K562 (cell line): ENCODE measurements around the gene ATP23. TPM values are rescaled to one million over a fixed set of nuclear protein-coding genes. Genes with fewer than 3 reads are reported as not detected.

Source experiments
- ATAC-seq: fragments of 200-7000 bp; cut with Tn5 transposase; 3 replicates; pipeline ENCODE4 v1.9.1; 2020; ENCODE audit warnings: moderate library complexity
- BruUV-seq: library from RNA; stranded (reverse); fragments of 400-500 nt; replicated peaks from 2 replicates; lab custom pipeline; 2021; lab: Mats Ljungman, UMichigan
- CTCF ChIA-PET: fragments of 300-600 bp; formaldehyde crosslinking; extraction: SDS; loops from one replicate; lab custom pipeline; 2021; ENCODE audit warnings: low intra/inter-chr PET ratio; lab: Yijun Ruan, JAX
- POLR2A ChIA-PET: fragments of 300-600, 350-650 bp; sonication (Branson Sonifier 250); formaldehyde crosslinking; extraction: SDS; loops from one replicate; lab custom pipeline; 2021; ENCODE audit warnings: antibody characterized with exemption, inconsistent platforms; lab: Yijun Ruan, JAX
- DNase-seq, 4 experiments: peaks; one replicate each; pipeline versions ENCODE4 v3.0.0 to v3.0.0-alpha.2; 2011 to 2018; ENCODE audit warnings: low spot score in 3 of 4, mixed read lengths in 3 of 4; ENCODE audit errors: extremely low read depth in 1 of 4
- FAIRE-seq: peaks from 2 replicates; lab custom pipeline; 2011; peaks lifted over from hg19 to GRCh38; lab: Jason Lieb, UNC
- H2AFZ ChIP-seq: 2 replicates; pipeline ENCODE4 v1.6.0; 2011; ENCODE audit warnings: low read depth, low read length, control low read depth, inconsistent platforms
- H3K27ac ChIP-seq: fragments of 200-600 bp; 3 replicates; pipeline ENCODE4 v1.8.0; 2011; ENCODE audit warnings: low read depth, mild to moderate bottlenecking, control low read depth, inconsistent platforms, low read length, moderate library complexity, mixed read lengths; ENCODE audit errors: extremely low read depth
- H3K27me3 ChIP-seq, 2 experiments: fragments of 300-600 bp in 1 of 2; 2 replicates in 1 of 2; 3 replicates in 1 of 2; pipeline versions ENCODE4 v1.6.0 to v1.8.0; 2011; ENCODE audit warnings: inconsistent platforms in 2 of 2, low read length in 2 of 2, mild to moderate bottlenecking in 1 of 2, mixed read lengths in 1 of 2, moderate library complexity in 1 of 2; ENCODE audit not compliant: control insufficient read depth in 2 of 2, insufficient read depth in 2 of 2
- H3K36me3 ChIP-seq: fragments of 300-600 bp; 3 replicates; pipeline ENCODE4 v1.8.0; 2011; ENCODE audit warnings: mild to moderate bottlenecking, low read length, inconsistent platforms; ENCODE audit not compliant: control insufficient read depth, insufficient read depth
- H3K4me1 ChIP-seq, 2 experiments: fragments of 200-600 bp in 1 of 2; replicated peaks in 1 of 2; 2 replicates in 1 of 2; 3 replicates in 1 of 2; pipeline versions ENCODE4 v1.5.1 to v1.8.0; 2011; ENCODE audit warnings: inconsistent platforms in 2 of 2, low read length in 2 of 2, mild to moderate bottlenecking in 1 of 2, mixed read lengths in 1 of 2, moderate library complexity in 1 of 2; ENCODE audit not compliant: control insufficient read depth in 2 of 2, insufficient read depth in 2 of 2
- H3K4me2 ChIP-seq: 2 replicates; pipeline ENCODE4 v1.6.1; 2011; ENCODE audit warnings: low read length, control low read depth, inconsistent platforms, mixed read lengths; ENCODE audit not compliant: insufficient read depth
- H3K4me3 ChIP-seq: fragments of 200-600 bp; sonication (generic), shearing (Covaris generic); 2 replicates; pipeline ENCODE4 v1.5.1; 2016; ENCODE audit warnings: control low read depth, inconsistent platforms
- H3K79me2 ChIP-seq: fragments of 200-600 bp; 3 replicates; pipeline ENCODE4 v1.8.0; 2011; ENCODE audit warnings: low read length, inconsistent platforms; ENCODE audit not compliant: control insufficient read depth, insufficient read depth
- H3K9ac ChIP-seq, 2 experiments: 2 replicates each; pipeline versions ENCODE4 v1.6.0 to v1.6.1; 2011; ENCODE audit warnings: low read depth in 2 of 2, low read length in 2 of 2, control low read depth in 1 of 2, inconsistent platforms in 1 of 2, mild to moderate bottlenecking in 1 of 2, mixed read lengths in 1 of 2; ENCODE audit not compliant: insufficient read depth in 1 of 2
- H3K9me1 ChIP-seq: one replicate; pipeline ENCODE4 v1.6.0; 2011; ENCODE audit warnings: inconsistent platforms, mild to moderate bottlenecking, low read length, moderate library complexity; ENCODE audit not compliant: control insufficient read depth, insufficient read depth
- H3K9me3 ChIP-seq: replicated peaks from 2 replicates; pipeline ENCODE4 v1.5.1; 2011; ENCODE audit warnings: low read depth, low read length, inconsistent platforms; ENCODE audit not compliant: control insufficient read depth, insufficient read depth
- H4K20me1 ChIP-seq: replicated peaks from 2 replicates; pipeline ENCODE4 v1.6.1; 2011; ENCODE audit warnings: low read length, inconsistent platforms, mixed read lengths; ENCODE audit not compliant: control insufficient read depth, insufficient read depth
- CBX1 ChIP-seq: sonication (generic); IDR thresholded peaks from 2 replicates; pipeline ENCODE4 v1.6.1; 2016; ENCODE audit warnings: antibody characterized with exemption, low read depth, mild to moderate bottlenecking
- CBX8 ChIP-seq: fragments of 200-600 bp; sonication (generic); IDR thresholded peaks from 2 replicates; pipeline ENCODE4 v1.6.1; 2012; ENCODE audit warnings: borderline replicate concordance, mixed run types, low read depth, mild to moderate bottlenecking, moderate library complexity, mixed read lengths, low read length, control low read depth, inconsistent platforms; ENCODE audit not compliant: poor library complexity, severe bottlenecking; ENCODE audit errors: extremely low read depth
- CHAMP1 ChIP-seq: fragments of 450-650 bp; IDR thresholded peaks from 2 replicates; pipeline ENCODE4 v1.6.1; 2016; ENCODE audit warnings: mild to moderate bottlenecking
- CREB5 ChIP-seq: fragments of 250-450 bp; sonication (Bioruptor Pico); IDR thresholded peaks from 2 replicates; pipeline ENCODE4 v1.5.0; 2020; ENCODE audit warnings: mild to moderate bottlenecking
- NBN ChIP-seq: fragments of 450-650 bp; IDR thresholded peaks from 2 replicates; pipeline ENCODE4 v1.6.1; 2016; ENCODE audit warnings: low read depth, mild to moderate bottlenecking
- NFATC3 ChIP-seq: fragments of 450-650 bp; IDR thresholded peaks from 2 replicates; pipeline ENCODE4 v1.6.1; 2017; ENCODE audit warnings: mild to moderate bottlenecking
- PHF8 ChIP-seq: fragments of 200-600 bp; sonication (generic); IDR thresholded peaks from 2 replicates; pipeline ENCODE4 v1.6.1; 2012; ENCODE audit warnings: mixed run types, mild to moderate bottlenecking, inconsistent platforms, low read length, moderate library complexity, borderline replicate concordance
- RCOR1 ChIP-seq, 2 experiments: IDR thresholded peaks; 2 replicates each; pipeline ENCODE4 v1.6.1; 2012; ENCODE audit warnings: low read depth in 2 of 2, low read length in 2 of 2, borderline replicate concordance in 1 of 2, improper control_type of control experiment in 1 of 2
- SREBF1 ChIP-seq: fragments of 150-350 bp; IDR thresholded peaks from 2 replicates; pipeline ENCODE4 v1.6.1; 2014; ENCODE audit warnings: antibody characterized with exemption, low read depth, low read length, borderline replicate concordance
- ZNF212 ChIP-seq: fragments of 450-650 bp; formaldehyde crosslinking; IDR thresholded peaks from 2 replicates; pipeline ENCODE4 v1.4.0; 2020; ENCODE audit warnings: mild to moderate bottlenecking
- ZNF586 ChIP-seq: fragments of 450-650 bp; formaldehyde crosslinking; conservative IDR thresholded peaks from 2 replicates; pipeline ENCODE4 v1.4.0; 2020; ENCODE audit warnings: mild to moderate bottlenecking, moderate library complexity
- WGBS: fragments of 100-300 bp; shearing (Covaris generic); methylation state at CpG from one replicate; pipeline ENCODE4 v1.1.6; 2016; ENCODE audit warnings: low coverage, mixed read lengths; ENCODE audit not compliant: insufficient coverage; ENCODE audit errors: missing lambda C conversion rate; 5-methylcytosine and 5-hydroxymethylcytosine counted together
- in situ Hi-C: fragments of 300-500 bp; cut with MboI; formaldehyde crosslinking; loops from 4 replicates; pipeline ENCODE4 v1.15.0; 2018; ENCODE audit warnings: inconsistent platforms, mixed read lengths
- intact Hi-C: fragments of 100-400 bp; cut with micrococcal nuclease; formaldehyde crosslinking; loops from 2 replicates; pipeline ENCODE4 v1.14.2; 2022
- polyA plus RNA-seq, 8 experiments: library from polyadenylated mRNA; depleted of rRNA in 4 of 8; stranded (reverse) in 5 of 8; unstranded in 3 of 8; fragments of >200 nt; fragmentation: Nextera tagmentation in 2 of 8; fragmentation: Illumina TruSeq in 1 of 8; extraction: Ambion mirVana in 2 of 8; extraction: Trizol in 1 of 8; gene quantifications; 2 replicates each; pipeline versions ENCODE4 v1.2.1 to v1.2.3, GENCODE V29; 2011 to 2014; ENCODE audit warnings: inconsistent platforms in 1 of 8, missing spikeins in 1 of 8
- total RNA-seq, 7 experiments: library from RNA; depleted of rRNA in 6 of 7; stranded (reverse); fragments of >200 nt in 6 of 7; fragmentation: Illumina TruSeq in 2 of 7; extraction: Trizol in 2 of 7; gene quantifications; 2 replicates each; pipeline versions ENCODE4 v1.2.1 to v1.2.3, GENCODE V29; 2011 to 2021; ENCODE audit warnings: low replicate concordance in 1 of 7

Gene ATP23
- total and polyA plus RNA-seq, 9 of the 15 experiments (the other 6 are each of a cell fraction or from before 2014, with no cell fraction given), result 8.3 to 53.7 (median 28.5) TPM

GRCh38 chr12:57993030-57993429 lies 51.7 kb downstream of the ATP23 start:
- Histone ChIP-seq H3K9me1 (no peaks in the 10 kb centered on the region), H3K79me2 (no peaks in the 10 kb centered on the region), H3K4me3 (no peak overlapping the region), H3K27me3 (no peaks in the 10 kb centered on the region), H3K4me2 (no peak overlapping the region), H4K20me1 (no peaks in the 10 kb centered on the region), H3K9me3 (no peaks in the 10 kb centered on the region), H2AFZ (no peak overlapping the region), H3K4me1 (no peaks in the 10 kb centered on the region), H3K27ac (no peak overlapping the region), H3K36me3 (no peaks in the 10 kb centered on the region), H3K9ac (no peak overlapping the region)
- TF ChIP-seq CBX1 (no peak), PHF8 (no peak), CREB5 (CRISPR knock-in tag) (no peak), CBX8 (no peak), CHAMP1 (no peak), ZNF212 (no peak), ZNF586 (CRISPR knock-in tag) (no peak), SREBF1 (no peak), NFATC3 (no peak), NBN (no peak), RCOR1 (IDR thresholded peaks at IDR 0.05; ENCODE audit: borderline replicate concordance in 1 of 2, low read depth in 2 of 2, low read length in 2 of 2) (no peak)
- ATAC-seq (no peak), DNase-seq (no peak), FAIRE-seq (no peak)
- ChIA-PET CTCF (no interaction called here), POLR2A (interaction anchor here (0.6 kb wide), 1 partner anchor 530 kb away, joined by 3 read pairs; no protein-coding TSS in a partner anchor)
- WGBS, result 0% methylated on average over 1 of the region's 1 CpG
- intact Hi-C loops, result no loop called here
- in situ Hi-C loops, result loop anchor here (25.0 kb wide), 1 partner anchor 1169 kb away; no protein-coding TSS in a partner anchor
- BruUV-seq, result no TSS peak
